Activated T-cell treated with anti-CD3 and anti-CD28 coated beads, Interleukin-2, amount 50 U/mL, for 48 hours (primary cell): ENCODE results near the gene CAMTA1.

ENCODE experiments used
- DNase-seq, 2 experiments: peaks; one replicate each; pipeline ENCODE4 v3.0.0-alpha.2; 2020

The CAMTA1 gene

GRCh38 chr1:6961905-6962477, 176.7 kb downstream of the CAMTA1 start:
- no peak for DNase-seq

- DNase-seq: peak; percentile 79 to 83
Measured at GRCh38 chr1:6962478-6962995, 177.3 kb downstream of the CAMTA1 start.

DNA sequence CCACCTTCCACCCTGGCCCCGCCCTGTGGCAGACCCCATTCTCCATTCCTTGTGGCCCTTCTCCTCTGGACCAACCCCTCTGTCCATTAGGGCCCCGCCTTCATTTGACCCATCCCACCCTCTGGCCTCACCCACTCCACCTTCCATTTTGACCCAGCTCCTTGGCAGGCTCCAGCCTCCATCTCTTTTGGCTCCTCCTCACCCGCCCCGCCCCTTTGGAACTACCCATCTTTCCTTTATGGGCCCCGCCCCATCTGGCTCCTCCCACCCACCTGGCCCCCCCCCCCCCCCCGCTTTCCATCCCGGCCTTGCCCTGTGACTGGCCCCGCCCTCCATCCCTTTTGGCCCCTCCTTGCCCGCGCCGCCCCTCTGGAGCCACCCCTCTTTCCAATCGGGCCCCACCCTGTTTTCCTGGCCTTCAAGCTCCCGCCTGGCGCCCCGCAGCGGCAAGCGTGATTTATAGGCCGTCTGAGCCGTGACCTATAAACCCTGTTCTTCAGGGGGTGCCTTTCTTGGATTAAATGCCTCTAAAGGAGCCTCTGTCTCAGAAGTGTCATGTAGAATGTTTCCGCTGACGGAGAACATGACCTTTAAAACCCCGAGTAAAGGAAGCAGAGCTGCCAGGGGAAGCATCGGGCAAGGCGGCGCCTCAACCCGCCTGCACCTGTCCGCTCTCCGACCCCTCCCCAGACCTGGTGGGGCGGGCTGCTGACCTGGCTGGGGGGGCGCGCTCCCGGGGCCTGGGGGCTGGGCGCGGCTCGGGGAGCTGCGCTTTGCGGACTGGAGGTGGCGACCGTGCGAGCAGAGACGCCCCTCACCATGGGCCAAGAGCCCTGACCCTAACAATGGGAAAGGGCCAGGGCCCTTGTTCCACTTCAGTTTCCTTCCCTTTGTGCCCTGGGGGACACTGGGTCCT, 178.0 kb downstream of the CAMTA1 start:
- DNase-seq: peak; percentile 84 to 87

DNA sequence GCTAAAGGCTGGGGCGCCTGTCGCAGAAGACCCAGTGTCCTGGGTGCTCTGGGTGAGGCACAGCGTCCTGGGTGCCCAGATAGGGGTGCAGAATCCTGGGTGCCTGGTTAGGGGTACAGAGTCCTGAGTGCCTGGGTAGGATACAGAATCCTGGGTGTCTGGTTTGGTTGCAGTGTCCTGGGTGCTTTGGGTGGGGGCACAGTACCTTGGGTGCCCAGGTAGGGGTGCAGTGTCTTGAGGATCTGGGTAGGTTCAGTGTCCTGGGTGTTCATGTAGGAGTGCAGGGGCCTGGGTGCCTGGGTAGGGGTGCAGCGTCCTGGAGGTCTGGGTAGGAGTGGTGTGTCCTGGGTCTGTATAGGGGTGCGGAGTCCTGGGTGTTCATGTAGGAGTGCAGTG, 178.7 kb downstream of the CAMTA1 start:
- no peak for DNase-seq

DNA sequence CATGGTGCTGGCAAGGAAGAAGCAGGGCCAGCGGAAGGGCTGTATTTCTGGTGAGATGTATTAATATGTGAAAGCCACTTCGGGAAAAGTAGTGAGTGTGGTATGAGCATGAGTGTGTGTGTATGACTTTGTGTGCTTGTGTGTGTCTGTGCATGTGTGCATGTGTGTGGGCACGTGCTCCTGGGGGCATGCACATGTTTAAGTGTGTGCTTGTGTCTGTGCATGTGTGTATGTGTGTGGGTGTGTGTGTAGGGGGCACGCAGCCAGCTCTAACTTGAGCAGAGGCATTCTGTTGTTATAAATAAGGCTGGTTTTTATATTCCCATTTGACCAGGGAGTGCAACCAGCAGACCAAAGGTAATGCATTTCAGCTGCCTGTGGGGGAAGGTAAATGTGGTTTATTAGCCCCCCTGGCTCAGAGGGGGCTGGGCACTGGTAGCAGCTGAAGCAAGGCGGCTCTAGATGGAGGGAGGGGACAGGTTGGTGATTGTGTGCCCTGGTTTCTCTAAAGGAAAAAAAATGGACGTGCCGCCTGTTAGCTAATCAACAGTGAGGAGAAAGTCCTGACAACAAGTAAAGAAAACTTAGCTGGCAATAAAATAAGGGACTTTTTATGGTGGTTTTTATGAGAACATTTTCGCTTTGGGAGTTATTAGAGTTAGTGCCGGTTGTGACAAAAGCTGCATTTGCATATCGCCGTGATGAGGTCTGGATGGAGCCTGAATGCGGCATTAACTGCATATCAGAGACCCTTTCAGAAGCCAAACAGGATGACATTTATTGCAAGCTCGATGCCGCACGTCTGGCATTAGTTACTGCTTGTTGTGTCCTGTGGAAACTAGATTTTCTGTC, 180.1 kb downstream of the CAMTA1 start:
- DNase-seq: no peak

DNA sequence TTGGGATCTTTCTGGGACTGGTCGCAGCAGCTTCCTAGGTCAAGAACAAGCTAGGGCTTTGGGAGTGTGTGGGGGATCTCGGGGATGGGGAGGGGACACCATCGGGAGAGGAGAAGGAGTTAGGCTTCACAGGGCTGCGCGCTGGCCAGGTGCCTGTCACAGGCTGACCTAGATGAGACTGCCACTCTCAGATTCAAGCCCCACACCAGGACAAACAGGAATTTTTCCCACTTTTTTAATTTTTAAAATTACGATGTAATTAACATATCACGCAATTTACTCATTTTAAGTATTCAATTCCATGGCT, 180.6 kb downstream of the CAMTA1 start:
- DNase-seq: no peak

GRCh38 chr1:6966326-6966725, 181.1 kb downstream of the CAMTA1 start:
- no peak for DNase-seq

DNA sequence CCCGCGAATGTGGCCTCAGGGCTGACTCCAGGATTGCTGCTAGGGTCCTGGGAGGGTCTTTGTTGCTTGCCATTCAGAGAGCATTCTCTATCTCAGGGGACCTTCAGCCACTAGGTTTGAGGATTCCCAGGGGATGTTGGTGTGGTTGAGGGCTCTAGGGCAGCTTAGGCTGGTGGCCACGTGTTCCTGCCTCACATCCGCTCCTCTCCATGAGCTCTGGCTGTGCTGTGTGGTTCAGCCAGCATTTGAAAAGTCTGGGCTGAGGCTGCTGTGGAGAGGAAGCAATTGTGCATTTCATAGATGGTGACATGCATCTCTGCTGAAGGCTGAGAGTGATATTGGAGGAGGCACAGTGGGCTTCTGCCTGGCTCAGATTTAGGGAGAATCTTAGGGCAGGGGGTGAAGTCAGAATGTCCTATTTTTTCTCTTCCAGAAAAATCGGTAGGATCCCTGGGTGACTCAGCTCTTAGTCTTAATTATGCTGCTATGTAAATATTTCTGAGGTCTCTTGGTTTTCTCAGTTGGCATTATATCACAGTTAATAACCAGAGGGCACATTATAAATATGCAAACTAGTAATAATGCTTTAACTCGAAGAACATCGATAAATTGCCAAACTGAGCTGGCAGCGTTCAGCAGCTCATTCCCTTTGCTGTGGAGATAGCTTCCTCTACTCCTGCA, 182.3 kb downstream of the CAMTA1 start:
- no peak for DNase-seq

- peak; percentile 46 to 57 for DNase-seq
Measured at GRCh38 chr1:6969106-6969505, 183.9 kb downstream of the CAMTA1 start.

GRCh38 chr1:6969762-6970161, 184.5 kb downstream of the CAMTA1 start:
- no peak for DNase-seq

- no peak for DNase-seq
Measured at GRCh38 chr1:6970221-6970620, 185.0 kb downstream of the CAMTA1 start.

- no peak for DNase-seq
Measured at GRCh38 chr1:6971048-6971447, 185.8 kb downstream of the CAMTA1 start.

DNA sequence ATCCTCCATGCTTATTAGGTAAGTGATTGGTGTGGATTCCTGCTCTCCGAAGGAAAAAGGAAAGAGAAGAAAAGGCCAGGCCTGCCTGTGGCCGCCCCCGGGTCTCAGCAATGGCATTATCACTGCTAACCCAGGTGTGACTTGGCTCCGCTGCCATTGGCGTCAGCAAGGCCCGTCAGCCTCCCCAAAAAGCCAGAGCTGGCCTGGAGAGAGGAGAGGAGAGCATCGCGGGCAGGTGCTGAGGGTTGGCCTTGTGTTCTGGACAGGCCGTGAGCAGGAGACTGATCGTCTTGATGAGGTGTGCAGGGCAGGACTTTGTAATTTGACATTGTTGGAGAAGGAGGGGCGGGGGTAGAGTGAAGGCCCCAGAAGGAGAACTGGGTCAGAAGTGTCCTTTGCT, 186.4 kb downstream of the CAMTA1 start:
- no peak for DNase-seq

GRCh38 chr1:6972399-6972798, 187.1 kb downstream of the CAMTA1 start:
- no peak for DNase-seq

DNA sequence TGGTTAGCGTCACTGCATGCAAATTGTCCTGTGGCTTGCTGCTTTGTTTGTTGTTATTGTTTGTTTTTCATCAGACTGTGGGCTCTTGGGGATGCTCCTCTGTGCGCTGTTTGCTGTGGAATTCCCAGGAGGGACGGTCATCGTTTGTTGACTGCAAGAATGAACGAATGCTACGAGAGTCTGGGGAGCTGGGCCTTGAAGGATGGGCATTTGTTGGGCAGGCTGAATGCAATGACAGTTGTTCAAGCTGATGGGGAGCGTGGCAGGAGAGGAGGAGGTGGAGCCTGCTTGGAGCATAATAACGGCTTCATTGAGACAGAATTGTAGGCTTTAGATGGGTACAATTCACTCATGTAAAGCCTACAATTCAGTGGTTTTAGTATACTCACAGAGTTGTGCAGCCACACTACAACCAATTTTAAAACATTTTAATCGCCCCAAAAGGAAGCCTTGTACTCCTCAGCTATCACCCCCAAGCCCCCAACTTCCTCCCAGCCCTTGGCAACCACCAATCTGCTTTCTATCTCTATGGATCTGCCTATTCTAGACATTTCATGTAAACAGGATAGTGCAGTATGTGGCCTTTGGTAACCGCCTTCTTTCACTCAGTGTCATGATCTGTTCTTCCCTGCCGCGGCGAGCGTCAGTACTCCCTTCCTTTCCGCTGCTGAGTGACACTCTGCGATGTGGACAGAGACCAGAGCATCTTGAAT, 190.2 kb downstream of the CAMTA1 start:
- no peak for DNase-seq

GRCh38 chr1:6976044-6976375, 190.8 kb downstream of the CAMTA1 start:
- no peak for DNase-seq

DNA sequence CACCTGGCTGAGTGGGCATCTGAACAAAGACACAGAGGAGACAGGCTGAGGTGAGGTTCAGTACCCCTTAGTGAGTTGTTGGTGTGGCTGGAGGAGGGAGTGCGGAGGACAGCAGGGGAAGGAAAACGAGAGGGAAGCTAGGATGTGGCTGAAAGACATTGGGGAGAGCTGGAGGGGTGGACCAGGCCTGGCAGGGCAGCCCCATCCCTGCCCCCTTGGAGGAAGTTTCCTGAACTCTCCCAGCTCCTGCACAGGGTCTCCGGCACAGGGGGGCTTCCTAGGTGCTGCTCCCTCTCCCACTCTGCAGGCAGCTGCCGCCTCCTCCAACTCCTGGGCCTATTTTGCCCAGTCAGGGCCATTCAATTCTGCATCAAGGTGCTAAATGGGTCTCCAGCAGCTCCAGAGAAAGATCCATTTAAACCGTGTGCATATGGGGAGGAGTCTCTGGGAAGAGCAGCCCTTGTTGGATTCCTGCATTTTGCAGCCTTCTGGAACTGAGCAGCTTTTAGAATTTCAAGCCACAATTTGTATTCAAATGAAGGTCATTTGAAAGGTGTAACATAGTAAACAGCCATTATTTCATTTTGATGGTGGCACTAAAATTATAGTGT, 193.9 kb downstream of the CAMTA1 start:
- no peak for DNase-seq

- DNase-seq: no peak
Measured at GRCh38 chr1:6981595-6981994, 196.3 kb downstream of the CAMTA1 start.

DNA sequence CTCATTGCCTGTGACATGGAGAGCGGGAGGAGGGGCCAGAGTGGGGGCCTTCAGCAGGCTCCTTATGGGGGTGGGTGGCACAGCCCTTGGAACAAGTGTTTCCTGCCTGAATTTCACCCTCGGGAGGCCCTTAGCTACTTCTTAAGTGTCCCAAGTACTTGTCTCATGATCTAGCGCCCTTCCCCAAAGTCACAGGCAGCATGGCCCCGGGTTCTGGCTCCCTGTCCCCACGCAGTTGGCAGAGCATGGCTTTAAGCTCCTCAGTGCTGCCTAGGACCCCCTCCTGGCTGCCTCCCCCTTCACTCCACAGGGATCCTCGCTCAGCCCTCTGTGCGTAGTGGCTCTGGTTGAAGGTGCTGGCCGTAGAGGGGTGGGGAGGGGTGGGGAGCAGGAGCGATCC, 197.2 kb downstream of the CAMTA1 start:
- no peak for DNase-seq

DNA sequence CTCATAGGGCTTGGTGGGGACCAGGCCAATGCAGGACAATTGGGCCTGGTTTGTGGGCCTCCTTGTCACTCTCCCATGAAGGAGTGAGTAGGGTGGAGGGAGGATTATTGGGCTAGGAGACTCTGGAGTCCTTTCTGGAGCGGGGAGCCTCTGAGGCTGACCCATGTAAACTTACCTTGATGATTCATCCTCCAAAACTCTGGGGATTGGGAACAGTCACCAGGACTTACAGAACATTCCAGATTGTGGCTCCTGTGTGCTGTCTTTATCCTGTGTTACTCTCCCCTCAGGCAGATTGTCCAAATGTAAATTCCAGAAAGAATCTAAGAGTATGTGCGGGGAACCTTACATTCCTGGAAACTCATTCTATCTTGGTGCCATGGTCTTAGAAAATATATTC, 197.6 kb downstream of the CAMTA1 start:
- DNase-seq: no peak

- DNase-seq: no peak
Measured at GRCh38 chr1:6984536-6984935, 199.3 kb downstream of the CAMTA1 start.

DNA sequence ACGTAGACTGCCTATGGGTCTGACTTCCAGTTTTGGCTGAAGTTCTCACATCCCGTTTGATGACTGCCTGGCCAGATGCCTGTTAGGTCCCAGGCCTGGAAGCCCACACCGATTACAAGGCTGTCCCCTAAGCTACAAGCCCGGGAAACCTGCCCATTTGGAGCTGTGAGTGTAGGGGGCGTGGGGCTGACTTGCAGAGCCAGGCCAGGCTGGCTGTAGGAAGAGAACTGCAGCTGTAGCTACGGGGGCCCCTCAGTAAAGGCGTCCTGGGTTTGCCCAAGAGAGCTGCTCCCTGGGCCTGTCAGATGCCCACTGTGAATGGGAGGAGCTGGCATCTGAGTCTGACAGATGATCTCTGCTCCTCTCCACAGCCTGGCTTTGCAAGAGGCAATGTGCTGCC, 199.7 kb downstream of the CAMTA1 start:
- no peak for DNase-seq
